ENCODE measurements around the gene BCKDHA. TPM values are rescaled to one million over a fixed set of nuclear protein-coding genes. Genes with fewer than 3 reads are reported as not detected.

The BCKDHA gene
- total and polyA plus RNA-seq, 2 donors (not counting 1 experiment from before 2014, with no cell fraction given), result 11.2 to 30.7 TPM

DNA sequence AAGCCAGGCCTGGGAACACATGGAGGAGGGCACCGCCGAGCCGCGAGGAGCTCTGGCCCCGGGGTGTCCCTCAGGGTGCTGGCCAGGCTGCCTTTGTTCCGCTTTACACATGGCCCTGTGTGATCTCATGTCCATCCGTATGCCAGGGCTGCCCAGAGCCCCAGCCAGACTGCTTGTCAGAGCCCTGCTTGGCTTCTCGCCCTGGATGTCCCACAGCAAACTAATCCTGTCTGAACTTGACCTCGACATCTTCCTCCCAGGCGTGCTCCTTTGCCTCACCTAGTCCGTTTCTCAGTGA is 14.3 kb downstream of the BCKDHA start:
- no peak overlapping the region for H3K4me2 ChIP-seq (ENCODE audit: extremely low read depth, insufficient read depth, low read length)
- H3K9ac ChIP-seq (ENCODE audit: insufficient read depth, low read length), result no peak overlapping the region
- H3K4me3 ChIP-seq (replicated peaks in 1 of 4; ENCODE audit: control extremely low read depth in 1 of 4, insufficient read depth in 1 of 4, low read depth in 3 of 4, low read length in 4 of 4), result no peak overlapping the region
- no peak for DNase-seq (ENCODE audit: low read depth in 2 of 2)
- no peaks in the 10 kb centered on the region for H3K79me2 ChIP-seq (ENCODE audit: control insufficient read depth, insufficient read depth, low read length)
- TF ChIP-seq EZH2 (IDR thresholded peaks at IDR 0.05; ENCODE audit: low read length, missing control alignments) (no peak), CTCF (conservative IDR thresholded peaks at IDR 0.05 in 1 of 2, IDR thresholded peaks at IDR 0.05 in 1 of 2; ENCODE audit: low read depth in 1 of 2, low read length in 2 of 2) (no peak)
- peaks cover 3% of the 10 kb centered on the region for H3K36me3 ChIP-seq (ENCODE audit: control insufficient read depth, insufficient read depth, low read length)
- H3K27me3 ChIP-seq (ENCODE audit: control insufficient read depth, insufficient read depth, low read length), result no peaks in the 10 kb centered on the region
- no peaks in the 10 kb centered on the region for H3K4me1 ChIP-seq (ENCODE audit: control insufficient read depth, extremely low read depth, insufficient read depth, low read length)
- H4K20me1 ChIP-seq (ENCODE audit: control insufficient read depth, extremely low read depth, insufficient read depth, low read length), result no peaks in the 10 kb centered on the region
- H3K9me3 ChIP-seq (ENCODE audit: control insufficient read depth, insufficient read depth, low read depth, low read length), result no peaks in the 10 kb centered on the region
- H3K27ac ChIP-seq (ENCODE audit: insufficient read depth, low read length), result no peak overlapping the region
- no peak overlapping the region for H2AFZ ChIP-seq (ENCODE audit: low read length)

DNA sequence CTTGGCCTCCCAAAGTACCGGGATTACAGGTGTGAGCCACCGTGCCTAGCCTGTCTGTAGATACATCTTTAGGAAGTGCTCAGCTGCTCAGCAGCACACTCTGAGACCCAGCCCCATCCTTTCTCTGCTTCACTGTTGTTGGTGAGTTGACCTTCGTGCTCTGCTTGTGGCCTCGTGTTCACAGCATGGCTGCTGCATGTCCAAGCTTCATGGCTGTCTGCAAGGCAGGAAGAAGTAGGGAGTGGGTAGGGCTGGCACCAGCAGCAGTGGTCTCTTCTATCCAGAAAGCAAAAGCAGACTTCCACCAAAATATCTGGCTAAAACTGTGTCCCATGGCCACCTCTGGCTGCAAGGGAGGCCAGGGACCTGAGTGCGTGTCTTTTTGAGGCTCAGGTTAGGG is 15.3 kb downstream of the BCKDHA start:
- no peaks in the 10 kb centered on the region for H4K20me1 ChIP-seq (ENCODE audit: control insufficient read depth, extremely low read depth, insufficient read depth, low read length)
- no peaks in the 10 kb centered on the region for H3K27me3 ChIP-seq (ENCODE audit: control insufficient read depth, insufficient read depth, low read length)
- H3K4me1 ChIP-seq (ENCODE audit: control insufficient read depth, extremely low read depth, insufficient read depth, low read length), result no peaks in the 10 kb centered on the region
- DNase-seq (ENCODE audit: low read depth in 2 of 2), result no peak
- H3K27ac ChIP-seq (ENCODE audit: insufficient read depth, low read length), result no peak overlapping the region
- peaks cover 3% of the 10 kb centered on the region for H3K36me3 ChIP-seq (ENCODE audit: control insufficient read depth, insufficient read depth, low read length)
- H3K4me3 ChIP-seq (replicated peaks in 1 of 4; ENCODE audit: control extremely low read depth in 1 of 4, insufficient read depth in 1 of 4, low read depth in 3 of 4, low read length in 4 of 4), result no peak overlapping the region
- H3K9me3 ChIP-seq (ENCODE audit: control insufficient read depth, insufficient read depth, low read depth, low read length), result no peaks in the 10 kb centered on the region
- no peak overlapping the region for H3K9ac ChIP-seq (ENCODE audit: insufficient read depth, low read length)
- no peaks in the 10 kb centered on the region for H3K79me2 ChIP-seq (ENCODE audit: control insufficient read depth, insufficient read depth, low read length)
- TF ChIP-seq CTCF (conservative IDR thresholded peaks at IDR 0.05 in 1 of 2, IDR thresholded peaks at IDR 0.05 in 1 of 2; ENCODE audit: low read depth in 1 of 2, low read length in 2 of 2), result no peak
- no peak for TF ChIP-seq EZH2 (IDR thresholded peaks at IDR 0.05; ENCODE audit: low read length, missing control alignments)
- no peak overlapping the region for H2AFZ ChIP-seq (ENCODE audit: low read length)
- no peak overlapping the region for H3K4me2 ChIP-seq (ENCODE audit: extremely low read depth, insufficient read depth, low read length)

DNA sequence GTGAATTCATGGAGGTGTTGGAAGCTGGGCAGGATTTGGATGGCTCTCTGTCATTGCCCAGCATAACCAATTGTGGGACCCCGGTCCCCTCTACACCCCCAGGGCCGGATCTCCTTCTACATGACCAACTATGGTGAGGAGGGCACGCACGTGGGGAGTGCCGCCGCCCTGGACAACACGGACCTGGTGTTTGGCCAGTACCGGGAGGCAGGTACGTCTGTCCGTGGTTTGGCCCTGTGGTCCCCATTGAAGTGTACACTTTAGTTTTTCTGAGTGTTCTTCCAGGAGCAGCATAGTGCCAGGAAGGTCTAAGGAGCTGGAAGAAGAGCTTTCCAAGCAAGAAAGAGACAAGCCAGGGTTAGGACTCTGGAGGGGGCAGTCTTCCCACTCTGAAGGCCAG is 16.3 kb downstream of the BCKDHA start:
- Histone ChIP-seq H4K20me1 (ENCODE audit: control insufficient read depth, extremely low read depth, insufficient read depth, low read length) (no peaks in the 10 kb centered on the region), H2AFZ (ENCODE audit: low read length) (no peak overlapping the region), H3K4me3 (replicated peaks in 1 of 4; ENCODE audit: control extremely low read depth in 1 of 4, insufficient read depth in 1 of 4, low read depth in 3 of 4, low read length in 4 of 4) (no peak overlapping the region), H3K4me1 (ENCODE audit: control insufficient read depth, extremely low read depth, insufficient read depth, low read length) (no peaks in the 10 kb centered on the region), H3K36me3 (ENCODE audit: control insufficient read depth, insufficient read depth, low read length) (peaks cover 3% of the 10 kb centered on the region), H3K9ac (ENCODE audit: insufficient read depth, low read length) (no peak overlapping the region), H3K79me2 (ENCODE audit: control insufficient read depth, insufficient read depth, low read length) (no peaks in the 10 kb centered on the region), H3K9me3 (ENCODE audit: control insufficient read depth, insufficient read depth, low read depth, low read length) (no peaks in the 10 kb centered on the region), H3K4me2 (ENCODE audit: extremely low read depth, insufficient read depth, low read length) (no peak overlapping the region), H3K27me3 (ENCODE audit: control insufficient read depth, insufficient read depth, low read length) (no peaks in the 10 kb centered on the region), H3K27ac (ENCODE audit: insufficient read depth, low read length) (no peak overlapping the region)
- TF ChIP-seq EZH2 (IDR thresholded peaks at IDR 0.05; ENCODE audit: low read length, missing control alignments) (no peak), CTCF (conservative IDR thresholded peaks at IDR 0.05 in 1 of 2, IDR thresholded peaks at IDR 0.05 in 1 of 2; ENCODE audit: low read depth in 1 of 2, low read length in 2 of 2) (no peak)
- DNase-seq (ENCODE audit: low read depth in 2 of 2), result no peak
